CD4-positive, alpha-beta T cell treated with Interferon alpha-2 for 1 hour (primary cell): ENCODE measurements around the gene GRIP2.

Source experiments
- DNase-seq, 2 donors: peaks; one replicate each; pipeline ENCODE4 v3.0.0-alpha.2; 2020 to 2022

GRIP2 gene

GRCh38 chr3:14450506-14450905, 89.6 kb downstream of the GRIP2 start:
- DNase-seq = no peak

- no peak for DNase-seq
Measured at GRCh38 chr3:14448756-14449727, 91.1 kb downstream of the GRIP2 start.

- no peak for DNase-seq
Measured at GRCh38 chr3:14448063-14448462, 92.1 kb downstream of the GRIP2 start.

- no peak for DNase-seq
Measured at GRCh38 chr3:14446988-14447570, 93.1 kb downstream of the GRIP2 start.

- DNase-seq = no peak
Measured at GRCh38 chr3:14445773-14446172, 94.4 kb downstream of the GRIP2 start.

- no peak for DNase-seq
Measured at GRCh38 chr3:14444380-14444779, 95.8 kb downstream of the GRIP2 start.

- no peak for DNase-seq
Measured at GRCh38 chr3:14441920-14442300, 98.2 kb downstream of the GRIP2 start.

- DNase-seq = no peak
Measured at GRCh38 chr3:14441240-14441919, 98.8 kb downstream of the GRIP2 start.

GRCh38 chr3:14440531-14441239, 99.5 kb downstream of the GRIP2 start:
- DNase-seq = no peak

GRCh38 chr3:14440168-14440518, 100.0 kb downstream of the GRIP2 start:
- no peak for DNase-seq

GRCh38 chr3:14439501-14440167, 100.5 kb downstream of the GRIP2 start:
- peak in 1 of 2 donors; percentile 56 for DNase-seq
